A549 (cell line): ENCODE results near the gene SNX25.

Source experiments
- CTCF ChIP-seq: fragments of >200 bp; sonication (Bioruptor Twin); formaldehyde crosslinking; IDR thresholded peaks from 3 replicates; pipeline ENCODE4 v1.5.1; 2016
- EP300 ChIP-seq, 2 experiments: fragments of >200 bp; sonication (Bioruptor Twin); formaldehyde crosslinking; IDR thresholded peaks; 2 replicates in 1 of 2; 3 replicates in 1 of 2; pipeline ENCODE4 v1.6.1; 2016 to 2017
- ESRRA ChIP-seq: fragments of 150-350 bp; IDR thresholded peaks from 2 replicates; pipeline ENCODE4 v1.6.1; 2014; ENCODE audit warnings: mild to moderate bottlenecking, low read length, borderline replicate concordance
- HEYL ChIP-seq: fragments of 250-450 bp; sonication (Bioruptor Pico); IDR thresholded peaks from 2 replicates; pipeline ENCODE4 v1.8.0; 2021; ENCODE audit warnings: mild to moderate bottlenecking, moderate library complexity
- HOXA7 ChIP-seq: fragments of 250-450 bp; sonication (Bioruptor Pico); IDR thresholded peaks from 2 replicates; pipeline ENCODE4 v1.5.0; 2020; ENCODE audit warnings: mild to moderate bottlenecking, moderate library complexity
- MAFK ChIP-seq: fragments of 450-650 bp; IDR thresholded peaks from 2 replicates; pipeline ENCODE4 v1.6.1; 2014; ENCODE audit not compliant: partially characterized antibody
- MAX ChIP-seq: IDR thresholded peaks from 2 replicates; pipeline ENCODE4 v1.6.1; 2012
- NFE2L2 ChIP-seq: fragments of 150-350 bp; conservative IDR thresholded peaks from 2 replicates; pipeline ENCODE4 v1.6.1; 2014; ENCODE audit warnings: low read length
- PBX3 ChIP-seq: IDR thresholded peaks from 2 replicates; pipeline ENCODE4 v1.6.1; 2012
- POLR2A ChIP-seq: IDR thresholded peaks from 2 replicates; pipeline ENCODE4 v1.6.1; 2012; ENCODE audit warnings: mild to moderate bottlenecking, low read length
- SMC3 ChIP-seq: fragments of >200 bp; sonication (Bioruptor Twin); formaldehyde crosslinking; IDR thresholded peaks from 3 replicates; pipeline ENCODE4 v1.6.1; 2018; ENCODE audit warnings: inconsistent platforms
- ZC3H11A ChIP-seq: fragments of 450-650 bp; IDR thresholded peaks from 2 replicates; pipeline ENCODE4 v1.6.1; 2014; ENCODE audit warnings: antibody characterized with exemption, mild to moderate bottlenecking
- TF ChIP-seq, protein P1 (sequence below): fragments of 200-600 bp; sonication (generic); IDR thresholded peaks from 2 replicates; pipeline ENCODE4 v1.6.1; 2016; ENCODE audit warnings: antibody characterized with exemption, mild to moderate bottlenecking, moderate library complexity

DNA sequence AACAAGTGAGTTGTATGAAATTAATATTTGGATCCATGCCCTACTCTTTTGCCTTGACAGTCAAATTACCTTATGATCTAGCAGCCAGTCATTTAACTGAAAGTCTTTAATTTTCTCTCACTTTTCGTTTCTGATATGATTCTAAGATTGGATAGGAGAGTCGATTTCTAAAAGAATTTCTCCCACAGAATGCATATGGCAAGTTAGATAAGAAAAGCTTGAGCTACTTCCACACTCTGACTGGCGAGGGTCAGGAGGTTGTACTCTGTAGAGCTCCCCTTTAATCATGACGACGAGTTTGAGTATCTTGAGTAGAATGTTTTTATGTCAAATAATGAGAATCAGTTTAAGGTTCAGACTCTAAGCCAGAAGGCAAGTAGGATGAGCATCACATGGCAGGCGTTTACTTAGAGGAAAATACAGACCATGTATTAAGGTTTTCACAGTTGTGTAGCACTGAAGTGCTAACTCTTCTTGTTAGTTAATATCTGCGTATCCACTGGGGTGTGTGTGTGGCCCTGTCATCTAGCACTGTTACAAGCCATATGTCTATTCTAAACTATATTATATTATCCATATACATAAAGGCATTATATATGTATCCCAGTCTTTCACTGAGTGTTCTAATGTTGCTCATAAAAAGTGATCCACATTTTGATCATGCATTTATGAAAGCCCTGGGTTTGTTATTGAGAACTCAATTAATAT, 148.5 kb downstream of the SNX25 start:
- TF ChIP-seq PBX3 = no peak
- no peak for TF ChIP-seq CTCF
- TF ChIP-seq ZC3H11A = no peak
- TF ChIP-seq ESRRA = no peak
- no peak for TF ChIP-seq NFE2L2
- no peak for TF ChIP-seq POLR2A
- TF ChIP-seq, protein P1, sequence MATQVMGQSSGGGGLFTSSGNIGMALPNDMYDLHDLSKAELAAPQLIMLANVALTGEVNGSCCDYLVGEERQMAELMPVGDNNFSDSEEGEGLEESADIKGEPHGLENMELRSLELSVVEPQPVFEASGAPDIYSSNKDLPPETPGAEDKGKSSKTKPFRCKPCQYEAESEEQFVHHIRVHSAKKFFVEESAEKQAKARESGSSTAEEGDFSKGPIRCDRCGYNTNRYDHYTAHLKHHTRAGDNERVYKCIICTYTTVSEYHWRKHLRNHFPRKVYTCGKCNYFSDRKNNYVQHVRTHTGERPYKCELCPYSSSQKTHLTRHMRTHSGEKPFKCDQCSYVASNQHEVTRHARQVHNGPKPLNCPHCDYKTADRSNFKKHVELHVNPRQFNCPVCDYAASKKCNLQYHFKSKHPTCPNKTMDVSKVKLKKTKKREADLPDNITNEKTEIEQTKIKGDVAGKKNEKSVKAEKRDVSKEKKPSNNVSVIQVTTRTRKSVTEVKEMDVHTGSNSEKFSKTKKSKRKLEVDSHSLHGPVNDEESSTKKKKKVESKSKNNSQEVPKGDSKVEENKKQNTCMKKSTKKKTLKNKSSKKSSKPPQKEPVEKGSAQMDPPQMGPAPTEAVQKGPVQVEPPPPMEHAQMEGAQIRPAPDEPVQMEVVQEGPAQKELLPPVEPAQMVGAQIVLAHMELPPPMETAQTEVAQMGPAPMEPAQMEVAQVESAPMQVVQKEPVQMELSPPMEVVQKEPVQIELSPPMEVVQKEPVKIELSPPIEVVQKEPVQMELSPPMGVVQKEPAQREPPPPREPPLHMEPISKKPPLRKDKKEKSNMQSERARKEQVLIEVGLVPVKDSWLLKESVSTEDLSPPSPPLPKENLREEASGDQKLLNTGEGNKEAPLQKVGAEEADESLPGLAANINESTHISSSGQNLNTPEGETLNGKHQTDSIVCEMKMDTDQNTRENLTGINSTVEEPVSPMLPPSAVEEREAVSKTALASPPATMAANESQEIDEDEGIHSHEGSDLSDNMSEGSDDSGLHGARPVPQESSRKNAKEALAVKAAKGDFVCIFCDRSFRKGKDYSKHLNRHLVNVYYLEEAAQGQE = no peak
- no peak for TF ChIP-seq EP300 (IDR thresholded peaks at IDR 0.05)
- TF ChIP-seq SMC3 = no peak
- TF ChIP-seq MAX = no peak
- no peak for TF ChIP-seq MAFK
- no peak for TF ChIP-seq HEYL (CRISPR knock-in tag)
- TF ChIP-seq HOXA7 = no peak
